Muscle layer of colon (tissue), 2 donors: ENCODE results near the gene CMTM4.
"Not testable (repeated sequence)": the region's sequence is repeated elsewhere in the genome, so short reads cannot be mapped to it uniquely, and the experiment has no call there.

Experiments
- H3K27ac ChIP-seq: one replicate; pipeline ENCODE4 v1.7.0; 2013; ENCODE audit warnings: low read depth, mild to moderate bottlenecking, low read length, moderate library complexity
- H3K27me3 ChIP-seq, 2 donors: one replicate each; pipeline ENCODE4 v1.7.0; 2013; ENCODE audit warnings: low read length in 2 of 2, mild to moderate bottlenecking in 2 of 2; ENCODE audit not compliant: insufficient read depth in 2 of 2, control insufficient read depth in 1 of 2
- H3K36me3 ChIP-seq: one replicate; pipeline ENCODE4 v1.7.0; 2013; ENCODE audit warnings: mild to moderate bottlenecking, low read length; ENCODE audit not compliant: insufficient read depth
- H3K4me1 ChIP-seq: one replicate; pipeline ENCODE4 v1.7.0; 2013; ENCODE audit warnings: mild to moderate bottlenecking, low read length; ENCODE audit not compliant: insufficient read depth
- H3K4me3 ChIP-seq, 2 donors: one replicate each; pipeline ENCODE4 v1.7.0; 2013; ENCODE audit warnings: low read length in 2 of 2, low read depth in 1 of 2, mild to moderate bottlenecking in 1 of 2, moderate library complexity in 1 of 2
- H3K9ac ChIP-seq: one replicate; pipeline ENCODE4 v1.7.0; 2013; ENCODE audit warnings: low read length
- H3K9me3 ChIP-seq: one replicate; pipeline ENCODE4 v1.7.0; 2013; ENCODE audit warnings: mild to moderate bottlenecking, low read length
- donor health status: abdominal sarcoma.
- donor health status: Adenocarcinoma of cecum.

CMTM4 gene

DNA sequence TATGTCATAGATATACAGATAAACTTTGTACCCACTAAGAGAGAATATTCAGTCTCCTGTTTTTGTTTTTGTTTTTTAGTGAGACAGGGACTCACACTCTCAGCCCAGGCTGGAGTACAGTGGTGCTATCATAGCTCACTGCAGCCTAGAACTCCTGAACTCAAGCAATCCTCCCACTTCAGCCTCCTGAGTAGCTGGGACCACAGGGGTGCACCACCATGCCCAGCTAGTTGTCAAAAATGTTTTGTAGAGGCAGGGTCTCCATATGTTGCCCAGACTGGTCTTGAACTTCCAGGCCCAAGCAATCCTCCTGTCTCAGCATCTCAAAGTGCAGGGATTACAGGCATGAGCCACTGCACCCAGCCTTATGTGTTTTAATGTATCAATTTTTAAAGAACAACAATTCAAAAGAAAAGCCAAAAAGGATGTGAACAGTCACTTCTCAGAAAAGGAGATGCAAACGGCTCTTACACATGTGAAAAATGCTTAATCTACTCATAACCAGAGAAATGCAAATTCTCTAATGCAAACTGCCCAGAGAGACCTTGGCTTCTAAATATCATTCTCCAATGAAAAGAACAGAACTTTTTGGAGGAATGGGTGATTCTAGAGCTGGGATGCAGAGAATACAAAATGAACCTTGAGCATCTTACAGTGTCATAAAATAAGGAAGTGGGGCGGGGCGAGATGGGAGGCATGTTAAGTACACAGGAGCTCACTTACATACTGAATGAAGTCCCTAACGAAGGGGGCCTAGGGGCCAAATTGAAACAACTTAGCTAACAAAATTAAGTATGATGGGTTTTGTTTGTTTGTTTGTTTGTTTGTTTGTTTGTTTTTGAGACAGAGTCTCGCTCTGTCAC lies 99.3 kb downstream of the CMTM4 start:
- H3K4me3 ChIP-seq: no peak overlapping the region
- no peak overlapping the region for H3K9ac ChIP-seq
- no peaks in the 10 kb centered on the region for H3K9me3 ChIP-seq
- H3K4me1 ChIP-seq: no peaks in the 10 kb centered on the region
- peaks cover 0 to 4% of the 10 kb centered on the region in 2 donors for H3K27me3 ChIP-seq
- no peak overlapping the region for H3K27ac ChIP-seq
- H3K36me3 ChIP-seq: no peaks in the 10 kb centered on the region

DNA sequence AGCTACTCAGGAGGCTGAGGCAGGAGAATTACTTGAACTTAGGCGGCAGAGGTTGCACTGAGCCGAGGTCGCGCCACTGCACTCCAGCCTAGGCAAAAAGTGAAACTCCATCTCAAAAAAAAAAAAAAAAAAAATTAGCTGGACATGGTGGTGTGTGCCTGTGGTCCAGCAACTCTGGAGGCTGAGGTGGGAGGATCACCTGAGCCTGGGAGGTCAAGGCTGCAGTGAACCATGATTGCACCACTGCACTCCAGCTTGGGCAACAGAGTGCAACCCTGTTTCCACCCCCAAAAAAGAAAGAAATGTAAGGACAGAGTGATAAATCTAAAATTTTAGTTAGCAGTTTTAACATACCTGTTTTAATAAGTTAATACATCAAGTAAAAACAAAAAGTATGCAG lies 100.0 kb downstream of the CMTM4 start:
- H3K27ac ChIP-seq, H3K27me3 ChIP-seq, H3K9ac ChIP-seq, H3K9me3 ChIP-seq, H3K4me1 ChIP-seq, H3K4me3 ChIP-seq, H3K36me3 ChIP-seq: not testable (repeated sequence)

DNA sequence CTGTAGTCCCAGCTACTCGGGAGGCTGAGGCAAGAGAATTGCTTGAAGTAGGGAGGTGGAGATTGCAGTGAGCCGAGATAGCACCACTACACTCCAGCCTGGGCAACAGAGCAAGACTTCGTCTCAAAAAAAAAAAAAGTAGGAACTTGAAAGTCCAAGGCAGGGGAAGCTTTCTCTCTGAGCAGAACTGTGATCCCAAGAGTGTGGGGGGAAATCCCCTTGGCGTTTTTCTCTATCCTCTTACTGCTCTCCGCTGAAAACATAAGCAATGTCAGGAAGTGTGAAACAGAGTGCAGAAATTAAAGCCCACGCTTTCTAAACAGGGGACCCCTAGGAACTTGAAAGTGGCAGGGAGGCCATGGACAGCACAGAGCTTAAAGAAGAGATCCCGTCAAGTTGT lies 101.8 kb downstream of the CMTM4 start:
- Histone ChIP-seq H3K4me3 (no peak overlapping the region), H3K4me1 (no peaks in the 10 kb centered on the region), H3K27ac (no peak overlapping the region), H3K9me3 (no peaks in the 10 kb centered on the region), H3K27me3 (no peaks in the 10 kb centered on the region), H3K9ac (no peak overlapping the region), H3K36me3 (no peaks in the 10 kb centered on the region)

DNA sequence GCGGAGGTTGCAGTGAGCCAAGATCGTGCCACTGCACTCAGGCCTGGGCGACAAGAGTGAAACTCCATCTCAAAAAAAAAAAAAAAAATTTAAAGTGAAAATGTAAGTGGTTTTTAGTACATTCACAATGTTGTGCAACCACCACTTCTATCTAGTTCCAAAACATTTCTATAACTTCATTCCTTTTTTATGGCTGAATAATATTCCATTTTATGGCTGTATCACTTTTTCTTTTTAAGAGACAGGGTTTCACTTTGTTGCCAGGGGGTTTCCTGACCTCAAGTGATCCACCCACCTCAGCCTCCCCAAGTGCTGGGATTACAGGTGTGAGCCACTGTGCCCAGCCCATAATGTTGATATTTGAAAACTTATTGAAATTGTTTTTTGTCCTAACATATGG lies 103.7 kb downstream of the CMTM4 start:
- no peaks in the 10 kb centered on the region for H3K9me3 ChIP-seq
- H3K27ac ChIP-seq: no peak overlapping the region
- no peak overlapping the region for H3K4me3 ChIP-seq
- no peaks in the 10 kb centered on the region for H3K36me3 ChIP-seq
- no peaks in the 10 kb centered on the region for H3K27me3 ChIP-seq
- no peak overlapping the region for H3K9ac ChIP-seq
- no peaks in the 10 kb centered on the region for H3K4me1 ChIP-seq

DNA sequence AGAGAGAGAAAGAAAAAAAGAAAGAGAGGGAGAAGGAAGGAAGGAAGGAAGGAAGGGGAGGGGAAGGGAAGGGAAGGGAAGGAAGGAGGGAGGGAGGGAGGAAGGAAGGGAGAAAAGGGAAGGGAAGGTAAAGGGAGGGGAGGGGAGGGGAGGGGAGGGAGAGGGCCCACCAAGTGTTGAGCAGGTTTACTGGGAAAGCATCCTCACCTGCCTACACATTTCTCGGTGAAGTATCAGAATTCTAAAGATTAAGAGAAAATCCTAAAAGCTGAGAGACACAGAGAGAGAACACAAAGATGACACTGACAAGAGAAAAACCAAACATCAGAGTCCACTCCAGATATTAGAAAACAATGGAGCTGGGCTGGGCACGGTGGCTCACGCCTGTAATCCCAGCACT lies 104.3 kb downstream of the CMTM4 start:
- H3K36me3 ChIP-seq: no peaks in the 10 kb centered on the region
- no peak overlapping the region for H3K9ac ChIP-seq
- H3K27me3 ChIP-seq: no peaks in the 10 kb centered on the region
- H3K27ac ChIP-seq: no peak overlapping the region
- H3K4me1 ChIP-seq: no peaks in the 10 kb centered on the region
- no peak overlapping the region for H3K4me3 ChIP-seq
- H3K9me3 ChIP-seq: no peaks in the 10 kb centered on the region

DNA sequence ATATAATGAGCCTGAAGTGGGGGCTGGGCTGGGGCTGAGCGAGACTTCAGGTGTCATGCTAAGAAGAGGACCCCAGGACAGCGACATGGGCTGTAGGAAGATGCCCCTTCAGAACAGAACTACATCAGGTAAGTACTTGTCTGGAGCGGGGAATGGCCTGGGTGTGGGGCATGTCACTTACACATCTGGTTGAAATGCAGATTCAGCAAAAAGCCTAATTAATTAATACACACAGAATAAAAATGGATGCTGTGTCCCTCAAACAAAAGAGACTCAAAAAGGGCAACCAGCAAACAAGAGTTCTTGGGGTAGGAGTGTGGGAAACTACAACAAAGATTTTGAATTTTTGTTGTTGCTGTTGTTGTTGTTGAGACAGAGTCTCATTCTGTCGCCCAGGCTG lies 105.5 kb downstream of the CMTM4 start:
- no peaks in the 10 kb centered on the region for H3K9me3 ChIP-seq
- no peaks in the 10 kb centered on the region for H3K27me3 ChIP-seq
- no peak overlapping the region for H3K27ac ChIP-seq
- H3K36me3 ChIP-seq: no peaks in the 10 kb centered on the region
- no peaks in the 10 kb centered on the region for H3K4me1 ChIP-seq
- no peak overlapping the region for H3K4me3 ChIP-seq
- H3K9ac ChIP-seq: no peak overlapping the region

DNA sequence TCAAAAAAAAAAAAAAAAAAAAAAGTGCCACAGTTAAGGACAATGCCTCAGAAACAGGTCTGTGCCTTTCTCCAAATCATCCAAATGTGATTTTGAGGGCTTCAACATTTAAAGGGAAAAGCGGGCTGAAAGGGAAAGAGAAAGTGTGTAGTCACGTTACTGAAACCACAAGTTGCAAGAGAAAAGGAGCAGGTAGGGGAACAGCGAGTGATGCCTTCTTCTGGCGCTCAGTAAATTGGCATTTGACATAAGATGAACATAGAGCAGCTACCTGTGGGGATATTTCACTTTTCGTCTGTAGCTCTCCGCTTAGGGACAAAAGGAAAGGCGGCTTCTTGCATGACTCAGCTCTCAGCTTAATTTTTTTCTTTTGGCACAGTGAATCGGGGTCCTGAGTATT lies 106.2 kb downstream of the CMTM4 start:
- H3K9ac ChIP-seq: no peak overlapping the region
- H3K27ac ChIP-seq: no peak overlapping the region
- no peak overlapping the region for H3K4me3 ChIP-seq
- H3K9me3 ChIP-seq: no peaks in the 10 kb centered on the region
- H3K4me1 ChIP-seq: no peaks in the 10 kb centered on the region
- H3K27me3 ChIP-seq: no peaks in the 10 kb centered on the region
- no peaks in the 10 kb centered on the region for H3K36me3 ChIP-seq

DNA sequence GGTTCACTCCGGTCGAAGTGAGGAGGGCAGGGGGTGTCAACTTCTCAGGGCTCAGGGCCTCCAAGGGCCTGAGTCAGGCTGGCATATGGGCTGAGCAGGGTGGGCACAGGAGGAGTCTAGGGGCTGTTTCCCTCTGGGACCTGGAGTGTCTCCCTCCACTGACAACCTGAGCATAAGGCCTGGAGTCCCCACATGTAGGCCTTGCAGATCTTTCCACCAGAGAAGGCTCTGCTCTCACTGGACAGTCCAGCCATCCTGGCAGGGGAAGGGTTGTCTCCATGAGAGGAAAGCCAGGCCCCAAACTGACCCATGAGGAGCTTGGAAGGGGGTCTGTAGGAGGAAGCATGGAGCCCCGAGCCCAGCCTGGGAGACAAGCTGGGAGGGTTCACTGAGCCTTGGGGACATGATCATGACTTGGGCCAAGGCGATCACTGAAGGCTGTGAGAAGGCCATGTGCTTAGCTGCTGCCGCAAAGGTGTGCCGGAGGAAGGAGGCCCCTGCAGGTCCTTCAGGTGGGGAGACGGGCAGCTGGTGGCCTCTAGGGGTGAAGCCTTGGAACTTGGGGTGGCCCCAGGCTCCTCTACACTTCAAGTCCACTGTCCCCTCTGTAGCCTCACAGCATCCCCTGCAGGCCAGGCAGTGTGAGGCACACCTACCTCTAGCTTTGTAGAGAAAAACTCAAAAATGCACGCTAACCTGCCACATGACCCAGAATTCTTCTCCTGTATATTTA lies 107.4 kb downstream of the CMTM4 start:
- H3K9ac ChIP-seq: no peak overlapping the region
- no peak overlapping the region for H3K27ac ChIP-seq
- H3K36me3 ChIP-seq: no peaks in the 10 kb centered on the region
- H3K9me3 ChIP-seq: no peaks in the 10 kb centered on the region
- no peak overlapping the region for H3K4me3 ChIP-seq
- H3K27me3 ChIP-seq: no peaks in the 10 kb centered on the region
- no peaks in the 10 kb centered on the region for H3K4me1 ChIP-seq

DNA sequence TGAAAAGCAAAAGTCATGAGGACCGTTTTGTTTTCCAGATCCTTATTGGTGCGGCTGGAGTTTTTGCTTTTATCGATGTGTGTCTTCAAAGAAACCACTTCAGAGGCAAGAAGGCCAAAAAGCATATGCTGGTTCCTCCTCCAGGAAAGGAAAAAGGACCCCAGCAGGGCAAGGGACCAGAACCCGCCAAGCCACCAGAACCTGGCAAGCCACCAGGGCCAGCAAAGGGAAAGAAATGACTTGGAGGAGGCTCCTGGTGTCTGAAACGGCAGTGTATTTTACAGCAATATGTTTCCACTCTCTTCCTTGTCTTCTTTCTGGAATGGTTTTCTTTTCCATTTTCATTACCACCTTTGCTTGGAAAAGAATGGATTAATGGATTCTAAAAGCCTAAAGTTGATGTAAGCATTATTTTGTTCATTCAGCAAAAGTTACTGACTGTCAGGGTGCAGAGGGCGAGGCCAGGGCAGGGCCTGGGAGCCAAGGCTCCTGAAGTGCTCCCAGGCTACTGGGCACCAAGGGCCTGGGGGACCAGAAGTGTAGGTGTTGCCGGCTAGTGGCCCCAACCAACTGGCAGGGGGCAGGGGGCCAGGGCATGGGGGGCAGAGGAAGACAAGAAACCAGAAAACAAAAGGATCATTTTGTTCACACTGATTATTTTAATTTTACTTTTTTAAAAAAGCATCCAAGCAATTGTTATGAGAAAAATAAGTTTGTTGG lies 108.5 kb downstream of the CMTM4 start:
- Histone ChIP-seq H3K27me3 (no peaks in the 10 kb centered on the region), H3K9ac (no peak overlapping the region), H3K36me3 (no peaks in the 10 kb centered on the region), H3K9me3 (no peaks in the 10 kb centered on the region), H3K27ac (no peak overlapping the region), H3K4me1 (no peaks in the 10 kb centered on the region), H3K4me3 (no peak overlapping the region)

DNA sequence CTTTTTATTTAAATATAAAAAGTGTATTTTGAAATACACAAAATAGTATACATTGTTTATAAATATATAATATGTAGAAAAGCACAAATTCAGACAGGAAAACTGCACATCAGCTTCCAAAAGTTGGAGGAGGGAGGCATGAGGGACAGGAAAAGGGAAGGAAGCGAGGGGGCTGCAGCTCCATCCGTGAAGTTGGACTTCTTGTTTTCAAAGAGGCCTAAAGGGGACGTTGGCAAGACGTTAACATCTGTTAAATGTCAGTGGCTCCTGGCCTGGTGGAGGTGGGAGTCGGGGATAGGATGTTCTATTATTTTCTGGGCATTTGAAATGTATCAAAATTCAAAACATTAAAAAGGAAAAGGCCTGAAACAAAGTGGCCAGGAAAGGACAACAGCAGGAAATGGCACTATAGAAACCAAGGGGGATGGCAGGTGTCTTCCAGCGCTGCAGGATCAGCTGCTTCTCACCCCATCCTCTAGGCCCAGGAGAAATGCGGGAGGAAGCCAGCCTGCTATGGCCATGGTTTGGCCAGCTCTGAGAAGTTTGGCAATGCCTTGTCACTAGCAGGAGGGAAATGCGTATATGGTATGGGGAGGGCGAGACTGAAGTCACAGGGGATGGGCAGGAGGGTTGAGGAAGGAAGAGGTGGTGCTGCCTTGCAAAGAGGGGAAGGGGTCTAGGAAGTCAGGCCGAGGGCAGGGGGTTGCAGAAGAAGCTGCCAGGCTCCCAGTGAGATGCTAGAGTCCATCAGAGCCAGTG lies 110.9 kb downstream of the CMTM4 start:
- Histone ChIP-seq H3K27ac (no peak overlapping the region), H3K36me3 (no peaks in the 10 kb centered on the region), H3K4me3 (no peak overlapping the region), H3K27me3 (no peaks in the 10 kb centered on the region), H3K4me1 (no peaks in the 10 kb centered on the region), H3K9ac (no peak overlapping the region), H3K9me3 (no peaks in the 10 kb centered on the region)
